ENCODE results near the gene HAUS3. TPM values are rescaled to one million over a fixed set of nuclear protein-coding genes. Genes with fewer than 3 reads are reported as not detected.

Gene HAUS3
- total and polyA plus RNA-seq, 2 of the 8 experiments (the other 6 are each of a cell fraction or from before 2014, with no cell fraction given), result 3.2 to 14.8 TPM

DNA sequence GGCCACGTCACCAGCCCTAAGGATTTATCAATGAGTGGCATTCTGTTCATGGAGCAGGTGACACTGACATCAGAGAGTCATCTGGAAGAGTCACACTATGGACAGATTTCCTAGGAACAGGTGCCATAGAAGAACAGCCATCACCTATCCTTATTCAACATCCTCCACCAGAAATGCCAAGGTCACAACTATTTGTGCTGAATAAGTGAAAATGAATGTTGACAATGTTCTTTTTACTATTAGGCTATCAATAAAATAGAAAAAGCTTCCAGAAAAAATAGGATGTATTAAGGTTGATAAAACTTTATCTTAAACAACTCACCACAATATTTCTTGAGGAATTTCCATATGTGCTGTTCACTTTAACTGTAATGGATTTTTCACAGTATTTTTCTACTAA, 62.9 kb downstream of the HAUS3 start (continued):
- TF ChIP-seq ASH2L (IDR thresholded peaks at IDR 0.05; ENCODE audit: low read length), result no peak
- no peak for TF ChIP-seq POLR2A (IDR thresholded peaks at IDR 0.05; ENCODE audit: control extremely low read depth in 1 of 2, low read depth in 2 of 2, low read length in 2 of 2)
- TF ChIP-seq SUZ12 (IDR thresholded peaks at IDR 0.05; ENCODE audit: low read length), result no peak
- no peak for TF ChIP-seq GABPA (IDR thresholded peaks at IDR 0.05; ENCODE audit: borderline replicate concordance, insufficient read depth, low read length)
- TF ChIP-seq FOSL1 (IDR thresholded peaks at IDR 0.05; ENCODE audit: insufficient read depth, low read depth, low read length), result no peak
- TF ChIP-seq MAFK (IDR thresholded peaks at IDR 0.05; ENCODE audit: low read depth, low read length), result no peak

Small RNA genes within 50 kb of the gene (small RNA-seq; reads per million reads assigned to genes)
- not detected for gene COX6B1P5 (ENCODE audit: insufficient read depth)

Other genes starting within 250 kb of the HAUS3 start
- gene NELFA, start 233.1 kb downstream of the HAUS3 start, total RNA-seq (2021; fragmentation: NEBNext Ultra II Directional; extraction: Animal tissue kit (Norgen Biotek cat#: 25700)), result 57.5 and 61.4 TPM in 2 replicates
- gene NELFA, start 233.1 kb downstream of the HAUS3 start, polyA plus RNA-seq (2011; rRNA removed), result 41.8 and 61.5 TPM in 2 replicates
- 10.8 and 11.5 TPM in 2 replicates for gene NAT8L, start 182.8 kb downstream of the HAUS3 start, total RNA-seq (2021; fragmentation: NEBNext Ultra II Directional; extraction: Animal tissue kit (Norgen Biotek cat#: 25700))
- gene NAT8L, start 182.8 kb downstream of the HAUS3 start, polyA plus RNA-seq (2011; rRNA removed), result 10.8 and 13.3 TPM in 2 replicates
- 1.5 and 4.2 TPM in 2 replicates for gene POLN, start within 50 bp of the HAUS3 start, total RNA-seq (2021; fragmentation: NEBNext Ultra II Directional; extraction: Animal tissue kit (Norgen Biotek cat#: 25700))
- gene POLN, start within 50 bp of the HAUS3 start, polyA plus RNA-seq (2011; rRNA removed), result 0.82 and 0.98 TPM in 2 replicates
- gene MXD4, start 20.0 kb upstream of the HAUS3 start, total RNA-seq (2021; fragmentation: NEBNext Ultra II Directional; extraction: Animal tissue kit (Norgen Biotek cat#: 25700)), result 20.8 and 24.6 TPM in 2 replicates
- gene MXD4, start 20.0 kb upstream of the HAUS3 start, polyA plus RNA-seq (2011; rRNA removed), result 18.0 and 24.1 TPM in 2 replicates
- 3.9 and 4.9 TPM in 2 replicates for gene ZFYVE28, start 176.5 kb upstream of the HAUS3 start, total RNA-seq (2021; fragmentation: NEBNext Ultra II Directional; extraction: Animal tissue kit (Norgen Biotek cat#: 25700))
- gene ZFYVE28, start 176.5 kb upstream of the HAUS3 start, polyA plus RNA-seq (2011; rRNA removed), result 1.7 and 3.1 TPM in 2 replicates
- not detected in 2 replicates for gene CFAP99, start 176.8 kb upstream of the HAUS3 start, total RNA-seq (2021; fragmentation: NEBNext Ultra II Directional; extraction: Animal tissue kit (Norgen Biotek cat#: 25700))
- 0.09 TPM in 1 of 2 replicates, not detected in the other for gene CFAP99, start 176.8 kb upstream of the HAUS3 start, polyA plus RNA-seq (2011; rRNA removed)
- 75.0 and 78.9 TPM in 2 replicates for gene RNF4, start 227.0 kb upstream of the HAUS3 start, total RNA-seq (2021; fragmentation: NEBNext Ultra II Directional; extraction: Animal tissue kit (Norgen Biotek cat#: 25700))
- gene RNF4, start 227.0 kb upstream of the HAUS3 start, polyA plus RNA-seq (2011; rRNA removed), result 68.2 and 70.5 TPM in 2 replicates